AG04449 (cell line): Measurements from ENCODE around the gene PPM1B.
"Not testable (repeated sequence)": the region's sequence is repeated elsewhere in the genome, so short reads cannot be mapped to it uniquely, and the experiment has no call there.

ENCODE experiments used
- CTCF ChIA-PET: fragments of 350-600 bp; formaldehyde crosslinking; extraction: SDS; loops from one replicate; lab custom pipeline; 2021; ENCODE audit warnings: antibody characterized with exemption; lab: Yijun Ruan, JAX
- POLR2A ChIA-PET: fragments of 400-600, 350-600 bp; formaldehyde crosslinking; extraction: SDS; loops from one replicate; lab custom pipeline; 2020; ENCODE audit warnings: antibody characterized with exemption, inconsistent platforms; lab: Yijun Ruan, JAX
- DNase-seq: peaks from one replicate; pipeline ENCODE4 v3.0.0-alpha.2; 2010; ENCODE audit warnings: low read depth, low spot score
- H3K4me3 ChIP-seq: 2 replicates; pipeline ENCODE4 v1.5.1; 2011; ENCODE audit warnings: low read depth, mild to moderate bottlenecking, control low read depth, low read length
- CTCF ChIP-seq: IDR thresholded peaks from one replicate; pipeline ENCODE4 v1.5.1; 2011; ENCODE audit warnings: mild to moderate bottlenecking, moderate library complexity, low read length, control low read depth, inconsistent platforms; ENCODE audit not compliant: insufficient read depth; ENCODE audit errors: missing control alignments

Gene PPM1B

GRCh38 chr2:44245083-44245861 is 76.6 kb downstream of the PPM1B start:
- CTCF ChIA-PET, result interaction anchor here (0.7 to 4.2 kb wide), 16 partner anchors 8 to 711 kb away, joined by 3 to 26 read pairs (median 6); no protein-coding TSS in a partner anchor
- POLR2A ChIA-PET, result no interaction called here
- H3K4me3 ChIP-seq, result no peak overlapping the region
- TF ChIP-seq CTCF, result no peak
- no peak for DNase-seq

GRCh38 chr2:44246436-44246835 is 77.8 kb downstream of the PPM1B start:
- no peak for DNase-seq
- CTCF ChIA-PET, result interaction anchor here (0.9 to 2.6 kb wide), 9 partner anchors 10 to 202 kb away, joined by 3 to 20 read pairs (median 5); no protein-coding TSS in a partner anchor
- TF ChIP-seq CTCF, result no peak
- POLR2A ChIA-PET, result no interaction called here
- H3K4me3 ChIP-seq, result no peak overlapping the region

- no peak overlapping the region for H3K4me3 ChIP-seq
- TF ChIP-seq CTCF, result no peak
- ChIA-PET POLR2A (no interaction called here), CTCF (interaction anchor here (0.9 to 2.6 kb wide), 7 partner anchors 9 to 203 kb away, joined by 3 to 20 read pairs (median 5); no protein-coding TSS in a partner anchor)
- no peak for DNase-seq
Observed at GRCh38 chr2:44246840-44247369, 78.2 kb downstream of the PPM1B start.

- no peak for DNase-seq
- CTCF ChIA-PET, result interaction anchor here (1.2 kb wide), 1 partner anchor 44 kb away, joined by 4 read pairs; no protein-coding TSS in a partner anchor
Observed at GRCh38 chr2:44247924-44248323, 79.2 kb downstream of the PPM1B start.

GRCh38 chr2:44249269-44249668 is 80.6 kb downstream of the PPM1B start:
- CTCF ChIA-PET, result interaction anchor here (1.1 kb wide), 1 partner anchor 10 kb away, joined by 3 read pairs; no protein-coding TSS in a partner anchor
- DNase-seq, POLR2A ChIA-PET, H3K4me3 ChIP-seq: not testable (repeated sequence)

More at GRCh38 chr2:44247924-44248323, 79.2 kb downstream of the PPM1B start:
- POLR2A ChIA-PET, result no interaction called here
- no peak for TF ChIP-seq CTCF
- H3K4me3 ChIP-seq, result no peak overlapping the region

- no peak for DNase-seq
- POLR2A ChIA-PET, result no interaction called here
- CTCF ChIA-PET, result interaction anchor here (0.9 to 1.1 kb wide), 3 partner anchors 9 to 40 kb away, joined by 3 read pairs; no protein-coding TSS in a partner anchor
- no peak for TF ChIP-seq CTCF
- H3K4me3 ChIP-seq, result no peak overlapping the region
Observed at GRCh38 chr2:44250376-44250775, 81.7 kb downstream of the PPM1B start.
